GM23338 (cell line): Measurements from ENCODE around the gene ENOX1.

Experiments
- EZH2 ChIP-seq: fragments of 200-600 bp; sonication (generic); IDR thresholded peaks from one replicate; pipeline ENCODE4 v1.8.0; 2017; ENCODE audit warnings: antibody characterized with exemption, mild to moderate bottlenecking, low read depth; ENCODE audit not compliant: unreplicated experiment
- EZH2phosphoT487 ChIP-seq: fragments of 200-600 bp; sonication (generic); IDR thresholded peaks from one replicate; pipeline ENCODE4 v1.8.1; 2018; ENCODE audit warnings: antibody characterized with exemption; ENCODE audit not compliant: unreplicated experiment
- JUNB ChIP-seq: IDR thresholded peaks from one replicate; pipeline ENCODE4 v1.6.1; 2016; ENCODE audit warnings: antibody characterized with exemption; ENCODE audit not compliant: unreplicated experiment
- POLR2AphosphoS5 ChIP-seq: IDR thresholded peaks from 2 replicates; pipeline ENCODE4 v1.6.1; 2016; ENCODE audit warnings: antibody characterized with exemption, low read depth
- ZNF114 ChIP-seq: fragments of 250-450 bp; sonication (Bioruptor Pico); IDR thresholded peaks from 2 replicates; pipeline ENCODE4 v1.5.0; 2020; ENCODE audit warnings: mild to moderate bottlenecking, moderate library complexity
- ZNF331 ChIP-seq: fragments of 250-450 bp; sonication (Bioruptor Pico); IDR thresholded peaks from 2 replicates; pipeline ENCODE4 v1.5.0; 2020; ENCODE audit warnings: low read depth, mild to moderate bottlenecking, moderate library complexity
- TF ChIP-seq, protein P1 (sequence below), 2 experiments: fragments of 200-600 bp in 1 of 2; sonication (generic) in 1 of 2; conservative IDR thresholded peaks; 2 replicates each; pipeline versions ENCODE4 v1.5.1 to v1.6.1; 2016 to 2017; ENCODE audit warnings: antibody characterized with exemption in 2 of 2, low read depth in 2 of 2, mild to moderate bottlenecking in 2 of 2, moderate library complexity in 1 of 2
- TF ChIP-seq, protein P2 (sequence below): IDR thresholded peaks from one replicate; pipeline ENCODE4 v1.6.1; 2018; ENCODE audit warnings: antibody characterized with exemption; ENCODE audit not compliant: unreplicated experiment
- TF ChIP-seq, protein P3 (sequence below): IDR thresholded peaks from 2 replicates; pipeline ENCODE4 v1.6.1; 2016; ENCODE audit warnings: antibody characterized with exemption

DNA sequence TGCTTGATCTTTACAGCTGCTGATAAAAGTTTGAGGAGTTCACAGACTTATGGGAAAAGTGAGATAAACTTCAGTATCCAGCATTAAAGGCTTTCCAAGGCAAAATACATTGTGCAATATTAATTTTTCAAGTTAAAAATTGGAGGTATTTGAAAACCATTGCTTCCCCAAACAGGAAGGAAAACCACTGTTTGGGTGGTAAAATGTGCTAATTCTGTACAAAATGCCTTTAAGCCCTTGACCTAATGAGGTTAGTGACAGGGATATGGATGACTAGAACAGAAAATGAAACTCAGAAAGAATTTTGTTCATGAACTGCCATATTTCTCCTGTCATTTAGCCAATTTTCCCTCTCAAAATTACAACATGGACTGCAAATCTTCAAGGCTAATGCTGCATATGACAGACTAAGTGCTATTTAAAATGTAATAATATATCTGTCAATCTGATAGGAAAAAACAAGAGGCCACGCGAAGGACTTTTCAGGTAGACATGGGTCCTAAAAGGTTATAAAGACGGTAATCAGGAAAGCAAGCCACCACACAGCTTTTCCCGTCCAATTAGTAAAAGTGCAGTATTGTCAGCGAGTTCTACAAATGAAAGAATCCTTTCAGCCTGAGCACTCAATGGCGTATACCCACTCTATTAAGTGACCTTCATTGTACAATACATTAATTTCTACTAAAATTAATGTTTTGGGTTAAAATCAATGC, 212.8 kb downstream of the ENOX1 start:
- TF ChIP-seq EZH2 (no peak), POLR2AphosphoS5 (no peak), ZNF331 (CRISPR knock-in tag) (no peak), ZNF114 (CRISPR knock-in tag) (no peak), EZH2phosphoT487 (no peak), JUNB (no peak)
- TF ChIP-seq, protein P1, sequence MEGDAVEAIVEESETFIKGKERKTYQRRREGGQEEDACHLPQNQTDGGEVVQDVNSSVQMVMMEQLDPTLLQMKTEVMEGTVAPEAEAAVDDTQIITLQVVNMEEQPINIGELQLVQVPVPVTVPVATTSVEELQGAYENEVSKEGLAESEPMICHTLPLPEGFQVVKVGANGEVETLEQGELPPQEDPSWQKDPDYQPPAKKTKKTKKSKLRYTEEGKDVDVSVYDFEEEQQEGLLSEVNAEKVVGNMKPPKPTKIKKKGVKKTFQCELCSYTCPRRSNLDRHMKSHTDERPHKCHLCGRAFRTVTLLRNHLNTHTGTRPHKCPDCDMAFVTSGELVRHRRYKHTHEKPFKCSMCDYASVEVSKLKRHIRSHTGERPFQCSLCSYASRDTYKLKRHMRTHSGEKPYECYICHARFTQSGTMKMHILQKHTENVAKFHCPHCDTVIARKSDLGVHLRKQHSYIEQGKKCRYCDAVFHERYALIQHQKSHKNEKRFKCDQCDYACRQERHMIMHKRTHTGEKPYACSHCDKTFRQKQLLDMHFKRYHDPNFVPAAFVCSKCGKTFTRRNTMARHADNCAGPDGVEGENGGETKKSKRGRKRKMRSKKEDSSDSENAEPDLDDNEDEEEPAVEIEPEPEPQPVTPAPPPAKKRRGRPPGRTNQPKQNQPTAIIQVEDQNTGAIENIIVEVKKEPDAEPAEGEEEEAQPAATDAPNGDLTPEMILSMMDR (conservative IDR thresholded peaks at IDR 0.05; ENCODE audit: low read depth in 2 of 2): no peak
- TF ChIP-seq, protein P2, sequence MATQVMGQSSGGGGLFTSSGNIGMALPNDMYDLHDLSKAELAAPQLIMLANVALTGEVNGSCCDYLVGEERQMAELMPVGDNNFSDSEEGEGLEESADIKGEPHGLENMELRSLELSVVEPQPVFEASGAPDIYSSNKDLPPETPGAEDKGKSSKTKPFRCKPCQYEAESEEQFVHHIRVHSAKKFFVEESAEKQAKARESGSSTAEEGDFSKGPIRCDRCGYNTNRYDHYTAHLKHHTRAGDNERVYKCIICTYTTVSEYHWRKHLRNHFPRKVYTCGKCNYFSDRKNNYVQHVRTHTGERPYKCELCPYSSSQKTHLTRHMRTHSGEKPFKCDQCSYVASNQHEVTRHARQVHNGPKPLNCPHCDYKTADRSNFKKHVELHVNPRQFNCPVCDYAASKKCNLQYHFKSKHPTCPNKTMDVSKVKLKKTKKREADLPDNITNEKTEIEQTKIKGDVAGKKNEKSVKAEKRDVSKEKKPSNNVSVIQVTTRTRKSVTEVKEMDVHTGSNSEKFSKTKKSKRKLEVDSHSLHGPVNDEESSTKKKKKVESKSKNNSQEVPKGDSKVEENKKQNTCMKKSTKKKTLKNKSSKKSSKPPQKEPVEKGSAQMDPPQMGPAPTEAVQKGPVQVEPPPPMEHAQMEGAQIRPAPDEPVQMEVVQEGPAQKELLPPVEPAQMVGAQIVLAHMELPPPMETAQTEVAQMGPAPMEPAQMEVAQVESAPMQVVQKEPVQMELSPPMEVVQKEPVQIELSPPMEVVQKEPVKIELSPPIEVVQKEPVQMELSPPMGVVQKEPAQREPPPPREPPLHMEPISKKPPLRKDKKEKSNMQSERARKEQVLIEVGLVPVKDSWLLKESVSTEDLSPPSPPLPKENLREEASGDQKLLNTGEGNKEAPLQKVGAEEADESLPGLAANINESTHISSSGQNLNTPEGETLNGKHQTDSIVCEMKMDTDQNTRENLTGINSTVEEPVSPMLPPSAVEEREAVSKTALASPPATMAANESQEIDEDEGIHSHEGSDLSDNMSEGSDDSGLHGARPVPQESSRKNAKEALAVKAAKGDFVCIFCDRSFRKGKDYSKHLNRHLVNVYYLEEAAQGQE: no peak
- TF ChIP-seq, protein P3, sequence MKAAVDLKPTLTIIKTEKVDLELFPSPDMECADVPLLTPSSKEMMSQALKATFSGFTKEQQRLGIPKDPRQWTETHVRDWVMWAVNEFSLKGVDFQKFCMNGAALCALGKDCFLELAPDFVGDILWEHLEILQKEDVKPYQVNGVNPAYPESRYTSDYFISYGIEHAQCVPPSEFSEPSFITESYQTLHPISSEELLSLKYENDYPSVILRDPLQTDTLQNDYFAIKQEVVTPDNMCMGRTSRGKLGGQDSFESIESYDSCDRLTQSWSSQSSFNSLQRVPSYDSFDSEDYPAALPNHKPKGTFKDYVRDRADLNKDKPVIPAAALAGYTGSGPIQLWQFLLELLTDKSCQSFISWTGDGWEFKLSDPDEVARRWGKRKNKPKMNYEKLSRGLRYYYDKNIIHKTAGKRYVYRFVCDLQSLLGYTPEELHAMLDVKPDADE: no peak
